NB4 (cell line): ENCODE results near the gene KTN1.

Experiments used
- CTCF ChIP-seq: IDR thresholded peaks from one replicate; pipeline ENCODE4 v1.5.1; 2012; ENCODE audit warnings: low read depth, low read length
- POLR2A ChIP-seq: IDR thresholded peaks from 2 replicates; pipeline ENCODE4 v1.6.1; 2011; ENCODE audit warnings: mild to moderate bottlenecking; ENCODE audit not compliant: insufficient read length; ENCODE audit errors: extremely low read depth

GRCh38 chr14:55645145-55645544 is 65.1 kb downstream of the KTN1 start:
- TF ChIP-seq CTCF (no peak), POLR2A (no peak)
